Stimulated activated memory B cell treated with anti-CD40 and anti-IgM and Interleukin-4, amounts not matched to agents 10 μg/mL and 1 μg/mL and 100 μg/mL, for 72 hours (primary cell): ENCODE data around the gene MINAR1.

ENCODE experiments used
- ATAC-seq: fragments of 150-1000 bp; cut with Tn5 transposase; 2 replicates; pipeline ENCODE4 v1.10.0; 2021
- H3K27ac Mint-ChIP-seq: one replicate; pipeline ENCODE4 v1.8.0; 2022; ENCODE audit warnings: mild to moderate bottlenecking, mixed read lengths
- H3K27me3 Mint-ChIP-seq: one replicate; pipeline ENCODE4 v1.8.0; 2022; ENCODE audit warnings: mixed read lengths
- H3K36me3 Mint-ChIP-seq: one replicate; pipeline ENCODE4 v1.8.0; 2022; ENCODE audit warnings: mixed read lengths
- H3K4me1 Mint-ChIP-seq: one replicate; pipeline ENCODE4 v1.8.0; 2022; ENCODE audit warnings: mixed read lengths
- H3K4me3 Mint-ChIP-seq: one replicate; pipeline ENCODE4 v1.8.0; 2022; ENCODE audit warnings: mild to moderate bottlenecking, moderate library complexity, mixed read lengths
- H3K9me3 Mint-ChIP-seq: one replicate; pipeline ENCODE4 v1.8.0; 2022; ENCODE audit warnings: mixed read lengths

MINAR1 gene

GRCh38 chr15:79475306-79475705 lies 43.2 kb downstream of the MINAR1 start:
- no peaks in the 10 kb centered on the region for H3K4me1 Mint-ChIP-seq
- no peaks in the 10 kb centered on the region for H3K9me3 Mint-ChIP-seq
- H3K27ac Mint-ChIP-seq = no peak overlapping the region
- ATAC-seq = no peak
- no peaks in the 10 kb centered on the region for H3K36me3 Mint-ChIP-seq
- H3K27me3 Mint-ChIP-seq = no peaks in the 10 kb centered on the region
- no peak overlapping the region for H3K4me3 Mint-ChIP-seq

- Mint-ChIP-seq H3K27me3 (peaks cover 6% of the 10 kb centered on the region), H3K36me3 (no peaks in the 10 kb centered on the region), H3K27ac (no peak overlapping the region), H3K4me1 (no peaks in the 10 kb centered on the region), H3K9me3 (no peaks in the 10 kb centered on the region), H3K4me3 (no peak overlapping the region)
- ATAC-seq = no peak
Measured at GRCh38 chr15:79478108-79478507, 46.0 kb downstream of the MINAR1 start.

- peaks cover 18% of the 10 kb centered on the region for H3K27me3 Mint-ChIP-seq
- no peak overlapping the region for H3K4me3 Mint-ChIP-seq
- H3K36me3 Mint-ChIP-seq = no peaks in the 10 kb centered on the region
- ATAC-seq = no peak
- H3K27ac Mint-ChIP-seq = no peak overlapping the region
- H3K4me1 Mint-ChIP-seq = no peaks in the 10 kb centered on the region
- H3K9me3 Mint-ChIP-seq = peaks cover 3% of the 10 kb centered on the region
Measured at GRCh38 chr15:79479616-79480015, 47.5 kb downstream of the MINAR1 start.

- no peaks in the 10 kb centered on the region for H3K36me3 Mint-ChIP-seq
- H3K9me3 Mint-ChIP-seq = peaks cover 3% of the 10 kb centered on the region
- H3K4me1 Mint-ChIP-seq = no peaks in the 10 kb centered on the region
- H3K27ac Mint-ChIP-seq = no peak overlapping the region
- ATAC-seq = peak; percentile 31
- no peak overlapping the region for H3K4me3 Mint-ChIP-seq
- H3K27me3 Mint-ChIP-seq = peaks cover 18% of the 10 kb centered on the region
Measured at GRCh38 chr15:79481793-79482192, 49.7 kb downstream of the MINAR1 start.
